ENCODE results near the gene IL31RA.

- TF ChIP-seq FOXA1 (IDR thresholded peaks at IDR 0.05) (no peak), BHLHE40 (IDR thresholded peaks at IDR 0.05; ENCODE audit: borderline replicate concordance) (no peak), SP1 (IDR thresholded peaks at IDR 0.05) (no peak), FOXM1 (IDR thresholded peaks at IDR 0.05; ENCODE audit: borderline replicate concordance) (no peak), NFRKB (IDR thresholded peaks at IDR 0.05) (no peak), TARDBP (IDR thresholded peaks at IDR 0.05) (no peak), ELF4 (IDR thresholded peaks at IDR 0.05) (no peak), HDGF (IDR thresholded peaks at IDR 0.05; ENCODE audit: borderline replicate concordance) (no peak), ARNT (IDR thresholded peaks at IDR 0.05) (no peak), LEF1 (IDR thresholded peaks at IDR 0.05; ENCODE audit: borderline replicate concordance) (no peak), ZNF384 (IDR thresholded peaks at IDR 0.05) (no peak), L3MBTL2 (conservative IDR thresholded peaks at IDR 0.05) (no peak), CTBP1 (IDR thresholded peaks at IDR 0.05; ENCODE audit: borderline replicate concordance) (no peak)
Measured at GRCh38 chr5:55911784-55912653, 60.9 kb downstream of the IL31RA start.

Data from HEK293T (cell line).